PFSK-1 (cell line): Measurements from ENCODE around the gene STAB1.

ENCODE experiments used
- POLR2AphosphoS5 ChIP-seq: IDR thresholded peaks from 2 replicates; pipeline ENCODE4 v1.6.1; 2012; ENCODE audit warnings: low read depth, mild to moderate bottlenecking, control low read depth, low read length, moderate library complexity
- SIN3A ChIP-seq: IDR thresholded peaks from 2 replicates; pipeline ENCODE4 v1.6.1; 2012; ENCODE audit warnings: mild to moderate bottlenecking, low read length, moderate library complexity, borderline replicate concordance; ENCODE audit not compliant: insufficient read depth
- TAF1 ChIP-seq: IDR thresholded peaks from 2 replicates; pipeline ENCODE4 v1.6.1; 2012; ENCODE audit warnings: low read length, control low read depth, borderline replicate concordance; ENCODE audit not compliant: insufficient read depth
- TF ChIP-seq, protein P1 (sequence below), 2 experiments: IDR thresholded peaks; 2 replicates each; pipeline versions ENCODE4 v1.6.1 to v1.8.0; 2011 to 2012; ENCODE audit warnings: low read depth in 2 of 2, low read length in 2 of 2, control low read depth in 1 of 2, inconsistent platforms in 1 of 2, mild to moderate bottlenecking in 1 of 2, moderate library complexity in 1 of 2; ENCODE audit not compliant: insufficient read depth in 1 of 2

DNA sequence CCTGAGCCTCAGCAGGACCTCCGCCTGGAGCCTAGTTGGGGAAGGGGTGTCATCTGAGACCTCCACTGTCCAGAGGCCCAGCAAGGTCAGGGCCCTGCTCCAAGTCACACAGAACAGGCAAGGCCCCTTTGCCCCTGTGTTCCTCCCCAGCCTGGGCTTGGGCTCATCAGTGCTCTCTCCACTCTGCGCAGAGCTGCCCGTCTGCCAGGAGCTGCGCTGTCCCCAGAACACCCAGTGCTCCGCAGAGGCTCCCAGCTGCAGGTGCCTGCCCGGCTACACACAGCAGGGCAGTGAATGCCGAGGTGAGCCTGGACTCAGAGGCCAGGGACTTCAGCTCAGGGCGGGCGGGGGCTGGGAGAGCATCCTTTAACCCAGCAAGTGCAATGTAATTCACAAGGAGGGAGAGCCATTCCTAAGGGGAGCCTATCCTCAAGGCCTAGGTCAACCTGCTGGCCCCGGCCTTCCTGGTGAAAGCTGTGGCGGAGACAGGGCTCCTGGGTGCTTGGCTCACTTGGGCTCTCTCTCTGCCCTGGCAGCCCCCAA lies 7.7 kb downstream of the STAB1 start:
- TF ChIP-seq, protein P1, sequence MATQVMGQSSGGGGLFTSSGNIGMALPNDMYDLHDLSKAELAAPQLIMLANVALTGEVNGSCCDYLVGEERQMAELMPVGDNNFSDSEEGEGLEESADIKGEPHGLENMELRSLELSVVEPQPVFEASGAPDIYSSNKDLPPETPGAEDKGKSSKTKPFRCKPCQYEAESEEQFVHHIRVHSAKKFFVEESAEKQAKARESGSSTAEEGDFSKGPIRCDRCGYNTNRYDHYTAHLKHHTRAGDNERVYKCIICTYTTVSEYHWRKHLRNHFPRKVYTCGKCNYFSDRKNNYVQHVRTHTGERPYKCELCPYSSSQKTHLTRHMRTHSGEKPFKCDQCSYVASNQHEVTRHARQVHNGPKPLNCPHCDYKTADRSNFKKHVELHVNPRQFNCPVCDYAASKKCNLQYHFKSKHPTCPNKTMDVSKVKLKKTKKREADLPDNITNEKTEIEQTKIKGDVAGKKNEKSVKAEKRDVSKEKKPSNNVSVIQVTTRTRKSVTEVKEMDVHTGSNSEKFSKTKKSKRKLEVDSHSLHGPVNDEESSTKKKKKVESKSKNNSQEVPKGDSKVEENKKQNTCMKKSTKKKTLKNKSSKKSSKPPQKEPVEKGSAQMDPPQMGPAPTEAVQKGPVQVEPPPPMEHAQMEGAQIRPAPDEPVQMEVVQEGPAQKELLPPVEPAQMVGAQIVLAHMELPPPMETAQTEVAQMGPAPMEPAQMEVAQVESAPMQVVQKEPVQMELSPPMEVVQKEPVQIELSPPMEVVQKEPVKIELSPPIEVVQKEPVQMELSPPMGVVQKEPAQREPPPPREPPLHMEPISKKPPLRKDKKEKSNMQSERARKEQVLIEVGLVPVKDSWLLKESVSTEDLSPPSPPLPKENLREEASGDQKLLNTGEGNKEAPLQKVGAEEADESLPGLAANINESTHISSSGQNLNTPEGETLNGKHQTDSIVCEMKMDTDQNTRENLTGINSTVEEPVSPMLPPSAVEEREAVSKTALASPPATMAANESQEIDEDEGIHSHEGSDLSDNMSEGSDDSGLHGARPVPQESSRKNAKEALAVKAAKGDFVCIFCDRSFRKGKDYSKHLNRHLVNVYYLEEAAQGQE (IDR thresholded peaks at IDR 0.05; ENCODE audit: insufficient read depth in 1 of 2, low read depth in 2 of 2, low read length in 2 of 2), result no peak
- no peak for TF ChIP-seq POLR2AphosphoS5
- no peak for TF ChIP-seq SIN3A
- TF ChIP-seq TAF1, result no peak
